Stomach smooth muscle (tissue), 2 donors: ENCODE measurements around the gene SH3GL2.

Experiments used
- H3K27ac ChIP-seq: one replicate; pipeline ENCODE4 v1.7.0; 2013; ENCODE audit warnings: mild to moderate bottlenecking, low read length, inconsistent platforms
- H3K27me3 ChIP-seq, 2 donors: one replicate each; pipeline ENCODE4 v1.7.0; 2013; ENCODE audit warnings: low read length in 2 of 2; ENCODE audit not compliant: insufficient read depth in 2 of 2, control insufficient read depth in 1 of 2
- H3K36me3 ChIP-seq, 2 donors: one replicate each; pipeline ENCODE4 v1.7.0; 2013; ENCODE audit warnings: low read length in 2 of 2; ENCODE audit not compliant: control insufficient read depth in 2 of 2, insufficient read depth in 2 of 2
- H3K4me1 ChIP-seq: one replicate; pipeline ENCODE4 v1.7.0; 2013; ENCODE audit warnings: low read length; ENCODE audit not compliant: control insufficient read depth, insufficient read depth
- H3K4me3 ChIP-seq, 2 donors: one replicate each; pipeline ENCODE4 v1.7.0; 2013; ENCODE audit warnings: low read length in 2 of 2
- H3K9ac ChIP-seq, 2 donors: one replicate each; pipeline ENCODE4 v1.7.0; 2013; ENCODE audit warnings: low read length in 2 of 2, mild to moderate bottlenecking in 1 of 2
- H3K9me3 ChIP-seq, 2 donors: one replicate each; pipeline ENCODE4 v1.7.0; 2013; ENCODE audit warnings: low read length in 2 of 2; ENCODE audit not compliant: control insufficient read depth in 2 of 2
- donor health status: healthy.
- donor health status: Pancreatic carcinoma.

The SH3GL2 gene

GRCh38 chr9:17578911-17579793 lies at the start of gene SH3GL2:
Gene SH3GL2 (plus strand): TSS chr9:17579066.
- no peaks in the 10 kb centered on the region for H3K9me3 ChIP-seq
- no peak within 1 kb of the TSS for H3K27ac ChIP-seq
- H3K36me3 ChIP-seq, result no peaks in the 10 kb centered on the region
- H3K4me1 ChIP-seq, result peaks cover 10% of the 10 kb centered on the region
- no peak within 1 kb of the TSS for H3K9ac ChIP-seq
- H3K4me3 ChIP-seq, result peak within 1 kb of the TSS; percentile 53 to 71
- H3K27me3 ChIP-seq, result peaks cover 27 to 28% of the 10 kb centered on the region in 2 donors

GRCh38 chr9:17531642-17532254 lies 47.1 kb upstream of the SH3GL2 start:
- H3K27ac ChIP-seq, result no peak overlapping the region
- H3K36me3 ChIP-seq, result no peaks in the 10 kb centered on the region
- H3K9me3 ChIP-seq, result no peaks in the 10 kb centered on the region
- no peak overlapping the region for H3K9ac ChIP-seq
- no peaks in the 10 kb centered on the region for H3K27me3 ChIP-seq
- H3K4me1 ChIP-seq, result no peaks in the 10 kb centered on the region
- no peak overlapping the region for H3K4me3 ChIP-seq

- H3K36me3 ChIP-seq, result no peaks in the 10 kb centered on the region
- H3K27ac ChIP-seq, result no peak overlapping the region
- peaks cover 0 to under 1% of the 10 kb centered on the region in 2 donors for H3K27me3 ChIP-seq
- no peak overlapping the region for H3K9ac ChIP-seq
- H3K9me3 ChIP-seq, result no peaks in the 10 kb centered on the region
- no peaks in the 10 kb centered on the region for H3K4me1 ChIP-seq
- no peak overlapping the region for H3K4me3 ChIP-seq
These were observed 46.4 kb upstream of the SH3GL2 start for GRCh38 chr9:17532461-17532860.

- Histone ChIP-seq H3K9me3 (no peaks in the 10 kb centered on the region), H3K4me1 (no peaks in the 10 kb centered on the region), H3K9ac (no peak overlapping the region), H3K27ac (no peak overlapping the region), H3K27me3 (peaks cover 0 to 4% of the 10 kb centered on the region in 2 donors), H3K4me3 (no peak overlapping the region), H3K36me3 (no peaks in the 10 kb centered on the region)
These were observed 43.7 kb upstream of the SH3GL2 start for GRCh38 chr9:17535176-17535575.

- H3K9me3 ChIP-seq, result no peaks in the 10 kb centered on the region
- no peaks in the 10 kb centered on the region for H3K36me3 ChIP-seq
- no peak overlapping the region for H3K9ac ChIP-seq
- no peak overlapping the region for H3K27ac ChIP-seq
- no peaks in the 10 kb centered on the region for H3K4me1 ChIP-seq
- peaks cover 0 to 4% of the 10 kb centered on the region in 2 donors for H3K27me3 ChIP-seq
- no peak overlapping the region for H3K4me3 ChIP-seq
These were observed 42.8 kb upstream of the SH3GL2 start for GRCh38 chr9:17536027-17536426.

GRCh38 chr9:17551023-17551422 lies 27.8 kb upstream of the SH3GL2 start:
- Histone ChIP-seq H3K4me3 (no peak overlapping the region), H3K9me3 (peaks cover 4 to 5% of the 10 kb centered on the region in 2 donors), H3K36me3 (no peaks in the 10 kb centered on the region), H3K27me3 (no peaks in the 10 kb centered on the region), H3K4me1 (no peaks in the 10 kb centered on the region), H3K9ac (no peak overlapping the region), H3K27ac (no peak overlapping the region)

GRCh38 chr9:17555362-17556054 lies 23.4 kb upstream of the SH3GL2 start:
- Histone ChIP-seq H3K4me1 (no peaks in the 10 kb centered on the region), H3K27ac (no peak overlapping the region), H3K9me3 (peaks cover 0 to 4% of the 10 kb centered on the region in 2 donors), H3K4me3 (no peak overlapping the region), H3K9ac (no peak overlapping the region), H3K27me3 (no peaks in the 10 kb centered on the region), H3K36me3 (no peaks in the 10 kb centered on the region)

- no peaks in the 10 kb centered on the region for H3K36me3 ChIP-seq
These were observed 22.6 kb upstream of the SH3GL2 start for GRCh38 chr9:17556255-17556654.

GRCh38 chr9:17556935-17557334 lies 21.9 kb upstream of the SH3GL2 start:
- Histone ChIP-seq H3K27ac (no peak overlapping the region), H3K36me3 (no peaks in the 10 kb centered on the region), H3K4me3 (no peak overlapping the region), H3K27me3 (no peaks in the 10 kb centered on the region), H3K9ac (no peak overlapping the region), H3K4me1 (no peaks in the 10 kb centered on the region), H3K9me3 (no peaks in the 10 kb centered on the region)

More at GRCh38 chr9:17556255-17556654, 22.6 kb upstream of the SH3GL2 start:
- H3K4me1 ChIP-seq, result no peaks in the 10 kb centered on the region
- no peaks in the 10 kb centered on the region for H3K27me3 ChIP-seq
- H3K4me3 ChIP-seq, result no peak overlapping the region
- peaks cover 0 to under 1% of the 10 kb centered on the region in 2 donors for H3K9me3 ChIP-seq
- no peak overlapping the region for H3K9ac ChIP-seq
- H3K27ac ChIP-seq, result no peak overlapping the region

- H3K27me3 ChIP-seq, result peaks cover 0 to 7% of the 10 kb centered on the region in 2 donors
- H3K4me1 ChIP-seq, result no peaks in the 10 kb centered on the region
These were observed 7.0 kb upstream of the SH3GL2 start for GRCh38 chr9:17571825-17572224.

More at GRCh38 chr9:17571825-17572224, 7.0 kb upstream of the SH3GL2 start:
- Histone ChIP-seq H3K9ac (no peak overlapping the region), H3K27ac (no peak overlapping the region), H3K9me3 (no peaks in the 10 kb centered on the region), H3K36me3 (no peaks in the 10 kb centered on the region), H3K4me3 (no peak overlapping the region)
